HFF-Myc (cell line): Measurements from ENCODE around the gene OPHN1.

Source experiments
- DNase-seq: peaks from one replicate; pipeline ENCODE4 v3.0.0-alpha.2; 2011; ENCODE audit warnings: low read depth; ENCODE audit errors: extremely low read depth
- H3K4me3 ChIP-seq: replicated peaks from 2 replicates; pipeline ENCODE4 v1.5.1; 2011; ENCODE audit warnings: low read depth, mild to moderate bottlenecking, control low read depth, low read length
- CTCF ChIP-seq: IDR thresholded peaks from 2 replicates; pipeline ENCODE4 v1.5.1; 2012; ENCODE audit warnings: mild to moderate bottlenecking, low read depth, low read length, control low read depth; ENCODE audit errors: missing control alignments

The OPHN1 gene

GRCh38 chrX:68304602-68305001 is 128.7 kb downstream of the OPHN1 start:
- TF ChIP-seq CTCF: no peak
- H3K4me3 ChIP-seq: no peak overlapping the region
- DNase-seq: no peak

GRCh38 chrX:68299898-68300297 is 133.4 kb downstream of the OPHN1 start:
- H3K4me3 ChIP-seq: no peak overlapping the region
- TF ChIP-seq CTCF: no peak
- no peak for DNase-seq

- no peak for TF ChIP-seq CTCF
- no peak for DNase-seq
- no peak overlapping the region for H3K4me3 ChIP-seq
Observed at GRCh38 chrX:68292471-68292870, 140.8 kb downstream of the OPHN1 start.

GRCh38 chrX:68288127-68288526 is 145.2 kb downstream of the OPHN1 start:
- no peak overlapping the region for H3K4me3 ChIP-seq
- TF ChIP-seq CTCF: no peak
- DNase-seq: no peak

- TF ChIP-seq CTCF: no peak
- DNase-seq: no peak
- no peak overlapping the region for H3K4me3 ChIP-seq
Observed at GRCh38 chrX:68287419-68287818, 145.9 kb downstream of the OPHN1 start.

GRCh38 chrX:68286980-68287379 is 146.3 kb downstream of the OPHN1 start:
- no peak for DNase-seq
- no peak overlapping the region for H3K4me3 ChIP-seq
- no peak for TF ChIP-seq CTCF

- no peak overlapping the region for H3K4me3 ChIP-seq
- no peak for DNase-seq
- no peak for TF ChIP-seq CTCF
Observed at GRCh38 chrX:68286076-68286475, 147.2 kb downstream of the OPHN1 start.
